Rectal smooth muscle tissue (tissue), 1 donor: Measurements from ENCODE around the gene DMGDH.
A peak's percentile ranks its signal among the peaks of the same experiment; 100 is the strongest.

Experiments used
- H3K27ac ChIP-seq: one replicate; pipeline ENCODE4 v1.7.0; 2013; ENCODE audit warnings: low read depth, low read length, inconsistent platforms
- H3K27me3 ChIP-seq: one replicate; pipeline ENCODE4 v1.7.0; 2013; ENCODE audit warnings: low read length; ENCODE audit not compliant: control insufficient read depth, insufficient read depth
- H3K36me3 ChIP-seq: one replicate; pipeline ENCODE4 v1.7.0; 2013; ENCODE audit warnings: low read length; ENCODE audit not compliant: control insufficient read depth, insufficient read depth
- H3K4me1 ChIP-seq: one replicate; pipeline ENCODE4 v1.7.0; 2013; ENCODE audit warnings: low read length; ENCODE audit not compliant: control insufficient read depth, insufficient read depth
- H3K4me3 ChIP-seq: one replicate; pipeline ENCODE4 v1.7.0; 2013; ENCODE audit warnings: low read length
- H3K9ac ChIP-seq: one replicate; pipeline ENCODE4 v1.7.0; 2013; ENCODE audit warnings: low read length

Gene DMGDH

GRCh38 chr5:79069488-79070349, at the start of gene DMGDH, which contains the start of gene BHMT2:
DMGDH (minus strand) TSS chr5:79069674; CDS start chr5:79069620, 54 bp downstream.
BHMT2 (plus strand) TSS chr5:79069767; CDS start chr5:79069783, 16 bp downstream.
- no peaks in the 10 kb centered on the region for H3K4me1 ChIP-seq
- H3K36me3 ChIP-seq, result no peaks in the 10 kb centered on the region
- no peak within 1 kb of the TSS for H3K9ac ChIP-seq
- H3K4me3 ChIP-seq, result peak within 1 kb of the TSS; percentile 31
- H3K27me3 ChIP-seq, result no peaks in the 10 kb centered on the region
- H3K27ac ChIP-seq, result peak within 1 kb of the TSS; percentile 40

- Histone ChIP-seq H3K4me3 (no peak overlapping the region), H3K27ac (no peak overlapping the region), H3K36me3 (no peaks in the 10 kb centered on the region), H3K9ac (no peak overlapping the region), H3K4me1 (peaks cover 4% of the 10 kb centered on the region), H3K27me3 (peaks cover 6% of the 10 kb centered on the region)
These were observed 43.2 kb upstream of the DMGDH start for GRCh38 chr5:79112703-79113058.

GRCh38 chr5:79111960-79112702, 42.7 kb upstream of the DMGDH start:
- peaks cover 5% of the 10 kb centered on the region for H3K4me1 ChIP-seq
- peaks cover 6% of the 10 kb centered on the region for H3K27me3 ChIP-seq
- no peak overlapping the region for H3K27ac ChIP-seq
- H3K9ac ChIP-seq, result no peak overlapping the region
- no peak overlapping the region for H3K4me3 ChIP-seq
- no peaks in the 10 kb centered on the region for H3K36me3 ChIP-seq

- Histone ChIP-seq H3K27ac (no peak within 1 kb of the TSS), H3K4me3 (no peak within 1 kb of the TSS), H3K9ac (no peak within 1 kb of the TSS), H3K36me3 (no peaks in the 10 kb centered on the region), H3K27me3 (peaks cover 6% of the 10 kb centered on the region), H3K4me1 (peaks cover 5% of the 10 kb centered on the region)
These were observed 42.0 kb upstream of the DMGDH start, which contains the start of gene BHMT for GRCh38 chr5:79111387-79111959. BHMT (plus strand) TSS chr5:79111809; CDS start chr5:79111886, 77 bp downstream.

- no peak overlapping the region for H3K9ac ChIP-seq
These were observed 40.3 kb upstream of the DMGDH start for GRCh38 chr5:79109527-79110492.

GRCh38 chr5:79108792-79109191, 39.3 kb upstream of the DMGDH start:
- Histone ChIP-seq H3K27me3 (peaks cover 6% of the 10 kb centered on the region), H3K36me3 (no peaks in the 10 kb centered on the region)

More at GRCh38 chr5:79109527-79110492, 40.3 kb upstream of the DMGDH start:
- Histone ChIP-seq H3K27me3 (peaks cover 6% of the 10 kb centered on the region), H3K4me1 (peaks cover 5% of the 10 kb centered on the region), H3K4me3 (no peak overlapping the region), H3K36me3 (no peaks in the 10 kb centered on the region), H3K27ac (no peak overlapping the region)

GRCh38 chr5:79108086-79108485, 38.6 kb upstream of the DMGDH start:
- H3K9ac ChIP-seq, result no peak overlapping the region
- H3K4me1 ChIP-seq, result peaks cover 5% of the 10 kb centered on the region
- no peak overlapping the region for H3K27ac ChIP-seq
- H3K4me3 ChIP-seq, result no peak overlapping the region
- H3K27me3 ChIP-seq, result peaks cover 6% of the 10 kb centered on the region
- no peaks in the 10 kb centered on the region for H3K36me3 ChIP-seq

More at GRCh38 chr5:79108792-79109191, 39.3 kb upstream of the DMGDH start:
- Histone ChIP-seq H3K27ac (no peak overlapping the region), H3K4me3 (no peak overlapping the region), H3K9ac (no peak overlapping the region), H3K4me1 (peaks cover 5% of the 10 kb centered on the region)

GRCh38 chr5:79107020-79107796, 37.7 kb upstream of the DMGDH start:
- Histone ChIP-seq H3K4me1 (peaks cover 5% of the 10 kb centered on the region), H3K4me3 (no peak overlapping the region), H3K27me3 (peaks cover 6% of the 10 kb centered on the region), H3K27ac (no peak overlapping the region), H3K36me3 (no peaks in the 10 kb centered on the region), H3K9ac (no peak overlapping the region)

- Histone ChIP-seq H3K4me1 (peaks cover 5% of the 10 kb centered on the region), H3K9ac (no peak overlapping the region), H3K36me3 (no peaks in the 10 kb centered on the region), H3K27ac (no peak overlapping the region), H3K27me3 (no peaks in the 10 kb centered on the region), H3K4me3 (no peak overlapping the region)
These were observed 36.4 kb upstream of the DMGDH start for GRCh38 chr5:79105868-79106267.

- Histone ChIP-seq H3K27ac (no peak overlapping the region), H3K4me3 (no peak overlapping the region), H3K36me3 (no peaks in the 10 kb centered on the region), H3K9ac (no peak overlapping the region), H3K27me3 (peaks cover 2% of the 10 kb centered on the region), H3K4me1 (peaks cover 5% of the 10 kb centered on the region)
These were observed 24.3 kb upstream of the DMGDH start for GRCh38 chr5:79093762-79094161.

- H3K4me3 ChIP-seq, result no peak overlapping the region
- H3K27ac ChIP-seq, result no peak overlapping the region
These were observed 21.6 kb upstream of the DMGDH start for GRCh38 chr5:79091064-79091463.

More at GRCh38 chr5:79091064-79091463, 21.6 kb upstream of the DMGDH start:
- H3K36me3 ChIP-seq, result no peaks in the 10 kb centered on the region
- peaks cover 5% of the 10 kb centered on the region for H3K4me1 ChIP-seq
- H3K27me3 ChIP-seq, result peaks cover 2% of the 10 kb centered on the region
- no peak overlapping the region for H3K9ac ChIP-seq
